ENCODE measurements around the gene TSPAN8.
"Not testable (repeated sequence)": the region's sequence is repeated elsewhere in the genome, so short reads cannot be mapped to it uniquely, and the experiment has no call there.

The TSPAN8 gene

DNA sequence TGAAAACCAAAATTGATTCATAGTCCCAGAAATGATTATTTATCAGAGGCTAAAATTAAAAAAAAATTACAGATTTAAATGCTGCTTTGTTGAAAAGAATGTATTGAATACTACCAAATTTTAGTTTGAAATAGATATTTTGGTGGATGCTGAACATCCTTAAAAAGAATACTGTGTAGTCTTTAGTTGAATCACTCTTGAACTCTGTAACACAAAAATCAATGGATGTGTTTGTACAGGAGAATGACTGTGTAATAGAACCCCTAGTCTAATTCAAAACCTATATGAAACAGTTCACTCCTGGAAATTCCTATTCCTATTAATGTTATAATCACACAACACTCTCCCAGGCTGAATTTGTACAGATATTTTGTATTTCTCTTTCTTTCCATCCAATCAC lies 1.5 kb upstream of the TSPAN8 start:
- H3K36me3 ChIP-seq (ENCODE audit: control insufficient read depth, insufficient read depth, low read length): no peaks in the 10 kb centered on the region
- no peak overlapping the region for H3K4me3 ChIP-seq (replicated peaks; ENCODE audit: low read depth, low read length)
- no peak for DNase-seq (ENCODE audit: extremely low read depth, insufficient read length)
- H3K27me3 ChIP-seq (replicated peaks; ENCODE audit: control insufficient read depth, insufficient read depth, low read length): no peaks in the 10 kb centered on the region
- TF ChIP-seq, protein P1, sequence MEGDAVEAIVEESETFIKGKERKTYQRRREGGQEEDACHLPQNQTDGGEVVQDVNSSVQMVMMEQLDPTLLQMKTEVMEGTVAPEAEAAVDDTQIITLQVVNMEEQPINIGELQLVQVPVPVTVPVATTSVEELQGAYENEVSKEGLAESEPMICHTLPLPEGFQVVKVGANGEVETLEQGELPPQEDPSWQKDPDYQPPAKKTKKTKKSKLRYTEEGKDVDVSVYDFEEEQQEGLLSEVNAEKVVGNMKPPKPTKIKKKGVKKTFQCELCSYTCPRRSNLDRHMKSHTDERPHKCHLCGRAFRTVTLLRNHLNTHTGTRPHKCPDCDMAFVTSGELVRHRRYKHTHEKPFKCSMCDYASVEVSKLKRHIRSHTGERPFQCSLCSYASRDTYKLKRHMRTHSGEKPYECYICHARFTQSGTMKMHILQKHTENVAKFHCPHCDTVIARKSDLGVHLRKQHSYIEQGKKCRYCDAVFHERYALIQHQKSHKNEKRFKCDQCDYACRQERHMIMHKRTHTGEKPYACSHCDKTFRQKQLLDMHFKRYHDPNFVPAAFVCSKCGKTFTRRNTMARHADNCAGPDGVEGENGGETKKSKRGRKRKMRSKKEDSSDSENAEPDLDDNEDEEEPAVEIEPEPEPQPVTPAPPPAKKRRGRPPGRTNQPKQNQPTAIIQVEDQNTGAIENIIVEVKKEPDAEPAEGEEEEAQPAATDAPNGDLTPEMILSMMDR (IDR thresholded peaks at IDR 0.05; ENCODE audit: insufficient read depth, low read length, poor library complexity, severe bottlenecking): no peak

DNA sequence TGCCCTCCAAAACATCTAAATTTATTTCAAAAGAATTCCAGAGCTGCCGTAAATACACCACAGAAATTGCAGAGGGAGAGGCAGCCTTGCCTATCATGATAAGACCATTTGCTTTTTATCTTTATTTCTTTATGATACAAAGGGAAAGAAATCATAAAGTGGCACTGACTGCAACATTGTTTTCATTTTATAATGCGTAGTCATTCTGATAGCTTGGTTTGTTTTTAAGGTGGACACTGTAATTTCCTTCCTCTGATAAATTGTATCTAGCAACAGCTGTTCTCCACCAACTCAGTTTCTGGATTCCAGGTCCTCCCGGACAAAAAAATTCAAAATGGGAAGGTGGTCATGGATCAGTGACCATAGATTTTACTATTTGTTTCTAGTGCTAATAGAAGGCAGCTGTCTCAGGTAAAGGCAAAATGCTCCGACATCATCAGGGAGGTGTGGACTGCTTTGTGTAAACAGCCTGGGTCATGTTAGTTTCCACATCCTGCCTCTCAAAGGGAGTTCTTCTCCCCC lies 623 bp upstream of the TSPAN8 start:
- Histone ChIP-seq H3K4me3 (replicated peaks; ENCODE audit: low read depth, low read length) (no peak overlapping the region), H3K27me3 (replicated peaks; ENCODE audit: control insufficient read depth, insufficient read depth, low read length) (no peaks in the 10 kb centered on the region), H3K36me3 (ENCODE audit: control insufficient read depth, insufficient read depth, low read length) (no peaks in the 10 kb centered on the region)
- TF ChIP-seq, protein P1 (IDR thresholded peaks at IDR 0.05; ENCODE audit: insufficient read depth, low read length, poor library complexity, severe bottlenecking): no peak
- no peak for DNase-seq (ENCODE audit: extremely low read depth, insufficient read length)

DNA sequence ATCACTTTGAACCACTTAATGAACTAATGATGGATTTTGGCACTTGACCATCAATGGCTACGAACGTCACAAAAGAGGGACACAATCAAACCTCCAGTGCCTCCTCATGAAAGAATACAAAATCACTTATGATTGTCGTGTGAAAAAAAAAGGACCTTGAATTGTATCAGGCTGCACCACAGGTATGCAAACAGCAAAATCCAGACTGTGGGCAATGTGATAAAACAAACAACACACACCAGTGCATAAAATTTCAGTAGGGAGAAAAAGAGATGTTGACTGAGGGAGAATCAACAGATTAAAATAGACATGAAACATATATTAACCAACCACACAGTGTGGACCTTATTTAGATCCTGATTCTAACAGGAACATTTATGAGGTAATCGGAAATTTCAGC lies 2.6 kb downstream of the TSPAN8 start:
- Histone ChIP-seq H3K4me3 (replicated peaks; ENCODE audit: low read depth, low read length) (no peak overlapping the region), H3K27me3 (replicated peaks; ENCODE audit: control insufficient read depth, insufficient read depth, low read length) (no peaks in the 10 kb centered on the region), H3K36me3 (ENCODE audit: control insufficient read depth, insufficient read depth, low read length) (no peaks in the 10 kb centered on the region)
- TF ChIP-seq, protein P1 (IDR thresholded peaks at IDR 0.05; ENCODE audit: insufficient read depth, low read length, poor library complexity, severe bottlenecking): no peak
- DNase-seq (ENCODE audit: extremely low read depth, insufficient read length): no peak

DNA sequence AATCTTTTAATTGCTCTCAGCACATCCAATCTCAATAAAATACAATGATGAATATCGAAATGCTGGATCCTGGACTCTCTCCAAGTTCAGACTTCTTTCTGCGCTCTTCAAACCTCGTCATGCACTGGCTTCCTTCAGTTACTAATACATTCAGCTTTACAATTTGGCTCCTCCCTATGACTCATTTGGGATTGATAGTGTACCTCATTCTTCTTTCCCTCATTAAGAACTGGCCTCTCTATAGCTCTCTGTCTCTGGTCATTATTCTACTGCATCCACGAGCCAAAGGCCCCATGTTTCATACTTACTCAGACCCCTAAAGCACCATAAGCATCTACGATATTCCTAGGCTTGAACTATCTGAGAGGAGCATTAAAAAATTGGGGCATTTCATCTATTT lies 4.9 kb downstream of the TSPAN8 start:
- H3K4me3 ChIP-seq (replicated peaks; ENCODE audit: low read depth, low read length): no peak overlapping the region
- H3K36me3 ChIP-seq (ENCODE audit: control insufficient read depth, insufficient read depth, low read length): no peaks in the 10 kb centered on the region
- TF ChIP-seq, protein P1 (IDR thresholded peaks at IDR 0.05; ENCODE audit: insufficient read depth, low read length, poor library complexity, severe bottlenecking): no peak
- no peaks in the 10 kb centered on the region for H3K27me3 ChIP-seq (replicated peaks; ENCODE audit: control insufficient read depth, insufficient read depth, low read length)
- no peak for DNase-seq (ENCODE audit: extremely low read depth, insufficient read length)

DNA sequence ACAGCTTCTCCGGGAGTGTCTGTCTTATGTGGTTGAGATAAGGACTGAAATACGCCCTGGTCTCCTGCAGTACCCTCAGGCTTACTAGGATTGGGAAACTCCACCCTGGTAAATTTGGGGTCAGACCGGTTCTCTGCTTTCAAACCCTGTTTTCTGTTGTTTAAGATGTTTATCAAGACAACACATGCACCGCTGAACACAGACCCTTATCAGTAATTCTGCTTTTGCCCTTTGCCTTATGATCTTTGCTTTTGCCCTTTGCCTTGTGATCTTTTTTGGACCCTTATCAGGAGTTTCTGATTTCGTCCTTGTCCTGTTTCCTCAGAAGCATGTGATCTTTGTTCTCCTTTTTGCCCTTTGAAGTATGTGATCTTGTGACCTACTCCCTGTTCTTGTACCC lies 7.8 kb downstream of the TSPAN8 start:
- not testable (repeated sequence) for H3K27me3 ChIP-seq (replicated peaks; ENCODE audit: control insufficient read depth, insufficient read depth, low read length); H3K36me3 ChIP-seq (ENCODE audit: control insufficient read depth, insufficient read depth, low read length); DNase-seq (ENCODE audit: extremely low read depth, insufficient read length); H3K4me3 ChIP-seq (replicated peaks; ENCODE audit: low read depth, low read length)

DNA sequence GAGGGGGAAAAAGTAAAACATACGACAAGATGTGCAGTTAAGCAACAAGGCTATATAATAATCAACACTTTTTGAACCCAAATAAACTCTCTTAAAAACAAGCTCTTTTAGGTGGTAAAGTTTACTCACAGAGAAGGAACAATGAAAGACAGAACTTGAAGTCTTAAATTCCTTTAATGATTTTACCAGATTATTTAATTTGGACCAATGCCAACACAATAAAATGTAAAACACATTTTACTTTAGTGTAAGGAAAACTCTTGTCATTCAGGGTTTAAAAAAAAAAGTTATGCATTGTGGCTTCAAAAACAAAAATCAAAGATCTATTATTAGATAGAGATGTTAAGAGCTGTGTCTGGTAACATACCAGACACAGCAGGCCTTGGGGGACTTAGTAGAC lies 13.1 kb downstream of the TSPAN8 start:
- TF ChIP-seq, protein P1 (IDR thresholded peaks at IDR 0.05; ENCODE audit: insufficient read depth, low read length, poor library complexity, severe bottlenecking): no peak
- H3K4me3 ChIP-seq (replicated peaks; ENCODE audit: low read depth, low read length): no peak overlapping the region

More for the DNA sequence above, 13.1 kb downstream of the TSPAN8 start:
- Histone ChIP-seq H3K36me3 (ENCODE audit: control insufficient read depth, insufficient read depth, low read length) (no peaks in the 10 kb centered on the region), H3K27me3 (replicated peaks; ENCODE audit: control insufficient read depth, insufficient read depth, low read length) (no peaks in the 10 kb centered on the region)
- no peak for DNase-seq (ENCODE audit: extremely low read depth, insufficient read length)

Measured in GM06990 (cell line).